Stimulated activated CD8-positive, alpha-beta memory T cell treated with anti-CD3 and anti-CD28 coated beads, Interleukin-12 subunit alpha, Interleukin-12 subunit beta, amount 100 ng/mL, for 1 hour (primary cell): ENCODE measurements around the gene MYCBPAP.

ENCODE experiments used
- DNase-seq: peaks from one replicate; pipeline ENCODE4 v3.0.0-alpha.2; 2020; ENCODE audit warnings: low read depth

Gene MYCBPAP

GRCh38 chr17:50575581-50576210, 67.5 kb downstream of the MYCBPAP start:
- DNase-seq: no peak

- DNase-seq: no peak
Measured at GRCh38 chr17:50576864-50577263, 68.6 kb downstream of the MYCBPAP start.

- no peak for DNase-seq
Measured at GRCh38 chr17:50577451-50577954, 69.3 kb downstream of the MYCBPAP start.

- DNase-seq: no peak
Measured at GRCh38 chr17:50578173-50578572, 69.9 kb downstream of the MYCBPAP start.

- no peak for DNase-seq
Measured at GRCh38 chr17:50579399-50579798, 71.2 kb downstream of the MYCBPAP start.

- DNase-seq: no peak
Measured at GRCh38 chr17:50580646-50581045, 72.4 kb downstream of the MYCBPAP start.
